Esophagus squamous epithelium (tissue), 4 donors: ENCODE results near the gene ELMO1.

Experiments
- CTCF ChIP-seq, 6 experiments: fragments of 450-650 bp in 4 of 6; fragments of 200-600 bp in 2 of 6; sonication (generic) in 2 of 6; IDR thresholded peaks; one replicate each; pipeline ENCODE4 v1.5.1; 2016 to 2019; ENCODE audit warnings: antibody characterized with exemption in 6 of 6, mild to moderate bottlenecking in 4 of 6, moderate library complexity in 4 of 6
- POLR2A ChIP-seq, 4 donors: fragments of 450-650 bp; IDR thresholded peaks; one replicate each; pipeline ENCODE4 v1.6.1; 2017; ENCODE audit warnings: antibody characterized with exemption in 4 of 4, mild to moderate bottlenecking in 4 of 4, moderate library complexity in 3 of 4

GRCh38 chr7:37330775-37331174, 117.9 kb downstream of the ELMO1 start:
- TF ChIP-seq CTCF (IDR thresholded peaks at IDR 0.05) (no peak), POLR2A (IDR thresholded peaks at IDR 0.05) (no peak)
